ENCODE data around the gene RASA2.
A peak's percentile ranks its signal among the peaks of the same experiment; 100 is the strongest.

RASA2 gene, protein sequence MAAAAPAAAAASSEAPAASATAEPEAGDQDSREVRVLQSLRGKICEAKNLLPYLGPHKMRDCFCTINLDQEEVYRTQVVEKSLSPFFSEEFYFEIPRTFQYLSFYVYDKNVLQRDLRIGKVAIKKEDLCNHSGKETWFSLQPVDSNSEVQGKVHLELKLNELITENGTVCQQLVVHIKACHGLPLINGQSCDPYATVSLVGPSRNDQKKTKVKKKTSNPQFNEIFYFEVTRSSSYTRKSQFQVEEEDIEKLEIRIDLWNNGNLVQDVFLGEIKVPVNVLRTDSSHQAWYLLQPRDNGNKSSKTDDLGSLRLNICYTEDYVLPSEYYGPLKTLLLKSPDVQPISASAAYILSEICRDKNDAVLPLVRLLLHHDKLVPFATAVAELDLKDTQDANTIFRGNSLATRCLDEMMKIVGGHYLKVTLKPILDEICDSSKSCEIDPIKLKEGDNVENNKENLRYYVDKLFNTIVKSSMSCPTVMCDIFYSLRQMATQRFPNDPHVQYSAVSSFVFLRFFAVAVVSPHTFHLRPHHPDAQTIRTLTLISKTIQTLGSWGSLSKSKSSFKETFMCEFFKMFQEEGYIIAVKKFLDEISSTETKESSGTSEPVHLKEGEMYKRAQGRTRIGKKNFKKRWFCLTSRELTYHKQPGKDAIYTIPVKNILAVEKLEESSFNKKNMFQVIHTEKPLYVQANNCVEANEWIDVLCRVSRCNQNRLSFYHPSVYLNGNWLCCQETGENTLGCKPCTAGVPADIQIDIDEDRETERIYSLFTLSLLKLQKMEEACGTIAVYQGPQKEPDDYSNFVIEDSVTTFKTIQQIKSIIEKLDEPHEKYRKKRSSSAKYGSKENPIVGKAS

DNA sequence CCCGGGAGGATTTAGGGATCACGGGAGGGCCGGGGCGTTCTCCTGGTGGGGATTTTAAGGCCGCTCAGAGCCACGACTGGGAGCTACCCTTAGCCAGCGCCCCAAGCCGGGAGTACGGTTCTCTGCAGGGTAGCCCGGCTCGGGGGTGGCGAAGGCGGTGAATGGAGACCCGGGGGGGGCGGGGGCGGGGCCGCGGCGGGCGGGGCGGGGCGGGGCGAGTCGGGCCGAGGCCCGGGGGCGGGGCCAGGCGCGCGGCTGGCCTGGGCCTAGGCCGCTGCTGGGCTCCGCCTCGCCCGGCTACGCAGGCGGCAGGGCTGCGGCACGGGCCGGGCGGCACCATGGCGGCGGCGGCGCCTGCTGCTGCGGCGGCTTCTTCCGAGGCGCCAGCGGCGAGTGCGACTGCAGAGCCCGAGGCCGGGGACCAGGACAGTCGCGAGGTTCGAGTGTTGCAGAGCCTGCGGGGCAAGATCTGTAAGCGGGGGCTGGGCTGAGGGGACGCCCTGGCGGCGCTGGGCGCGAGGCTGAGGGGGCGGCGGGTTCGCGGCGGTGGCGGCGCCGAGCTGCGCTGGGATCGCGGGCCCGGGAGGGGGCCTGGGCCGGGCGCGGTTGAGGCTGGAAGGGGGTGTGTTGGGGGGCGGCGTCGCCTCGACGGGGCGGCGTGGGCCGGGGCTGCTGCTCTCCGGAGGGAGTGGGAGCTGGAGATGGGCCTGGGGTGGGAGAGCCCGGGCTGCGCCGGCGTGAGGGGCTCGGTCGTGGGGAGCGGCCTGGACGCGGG is at the start of gene RASA2:
TSS of gene RASA2 (plus strand) at position 282 of the 775 bp plus-strand sequence. CDS start at position 339, 57 bp downstream.
- peak in 1 of 2 experiments; percentile 16 for DNase-seq

DNA sequence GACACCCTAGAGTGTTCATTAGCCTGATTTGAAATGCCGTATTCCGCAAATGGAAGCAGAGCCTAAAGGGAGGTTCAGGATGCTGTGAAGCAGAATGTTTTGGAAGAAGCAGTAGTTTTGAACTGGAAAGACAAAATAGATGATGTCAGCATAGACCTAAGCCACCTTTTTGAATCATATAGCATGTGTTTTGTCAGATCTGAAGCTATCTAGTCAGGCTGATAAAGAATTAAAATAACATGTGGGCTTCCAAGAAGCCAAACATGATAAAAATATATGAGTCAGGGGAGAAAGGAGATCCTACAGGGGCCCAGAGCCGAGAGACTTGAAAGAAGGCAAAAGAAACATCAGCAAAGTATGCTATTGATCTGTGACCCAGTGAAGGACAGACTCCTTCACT is 47.2 kb upstream of the RASA2 start:
- DNase-seq, result no peak

DNA sequence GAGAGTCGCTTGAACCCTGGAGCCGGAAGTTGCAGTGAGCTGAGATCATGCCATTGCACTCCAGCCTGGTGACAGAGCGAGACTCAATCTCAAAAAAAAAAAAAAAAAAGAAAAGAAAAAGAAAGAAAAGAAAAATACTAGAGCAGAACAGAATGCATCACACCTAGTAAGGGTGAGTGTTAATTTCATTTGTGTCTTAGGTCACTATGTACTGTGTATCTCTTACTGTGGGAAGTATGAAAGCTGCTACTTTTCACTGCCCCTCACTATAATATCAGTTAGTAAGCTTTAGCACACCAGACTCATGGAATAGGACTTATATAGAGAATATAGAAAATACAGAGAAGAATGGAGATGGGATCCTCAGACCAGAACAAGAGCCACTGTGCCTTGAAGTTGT is 45.9 kb upstream of the RASA2 start:
- DNase-seq, result no peak

DNA sequence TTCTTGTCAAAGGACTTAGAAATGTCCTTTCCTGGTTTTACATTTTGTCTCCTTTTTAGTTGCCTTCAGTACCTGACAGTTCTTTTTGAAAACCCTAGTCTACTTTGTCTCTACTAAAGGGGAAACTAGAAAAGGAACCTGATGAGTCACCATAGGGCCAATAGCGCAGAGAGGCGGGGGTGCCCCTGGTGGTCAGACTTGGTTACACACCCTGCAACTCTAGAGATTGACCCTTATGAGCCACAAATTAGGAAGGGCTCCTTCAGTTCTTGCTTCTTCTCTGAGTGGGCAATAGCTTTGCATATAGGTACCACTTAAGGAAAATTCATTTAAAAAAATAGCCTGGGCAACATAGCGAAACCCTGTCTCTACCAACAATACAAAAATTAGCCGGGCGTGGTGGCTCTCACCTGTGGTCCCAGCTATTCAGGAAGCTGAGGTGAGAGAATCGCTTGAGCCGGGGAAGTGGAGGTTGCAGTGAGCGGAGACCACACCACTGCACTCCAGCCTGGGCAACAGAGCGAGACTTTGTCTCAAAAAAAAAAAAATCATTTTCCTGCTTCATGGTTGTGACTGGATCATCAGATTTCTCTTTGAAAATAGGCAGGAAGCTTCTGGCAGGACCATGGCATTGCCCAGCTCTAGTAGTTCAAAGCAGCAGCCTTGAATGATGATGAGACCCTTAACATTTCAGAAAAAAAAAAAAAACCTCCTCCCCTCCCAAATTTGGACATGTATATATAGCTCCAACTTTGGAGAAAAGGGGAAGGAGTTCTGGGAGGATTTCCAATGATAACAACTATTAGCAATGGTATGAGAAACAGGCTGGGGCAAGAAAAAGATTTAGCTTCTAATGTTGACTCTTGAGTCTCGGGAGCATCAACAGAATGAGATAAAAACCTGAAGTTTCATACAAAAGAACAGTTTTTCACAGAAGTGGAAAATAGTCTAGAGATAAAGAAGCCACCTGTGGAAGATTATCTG is 45.2 kb upstream of the RASA2 start:
- no peak for DNase-seq

DNA sequence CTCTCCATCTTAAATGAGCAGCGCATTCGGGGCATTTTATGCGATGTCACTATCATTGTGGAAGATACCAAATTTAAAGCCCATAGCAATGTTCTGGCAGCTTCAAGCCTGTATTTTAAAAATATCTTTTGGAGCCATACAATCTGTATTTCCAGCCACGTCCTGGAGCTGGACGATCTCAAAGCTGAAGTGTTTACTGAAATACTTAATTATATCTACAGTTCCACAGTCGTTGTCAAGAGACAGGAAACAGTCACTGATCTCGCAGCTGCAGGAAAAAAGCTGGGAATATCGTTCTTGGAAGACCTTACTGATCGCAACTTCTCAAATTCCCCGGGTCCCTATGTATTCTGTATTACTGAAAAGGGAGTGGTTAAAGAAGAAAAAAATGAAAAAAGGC is 44.4 kb upstream of the RASA2 start:
- no peak for DNase-seq

DNA sequence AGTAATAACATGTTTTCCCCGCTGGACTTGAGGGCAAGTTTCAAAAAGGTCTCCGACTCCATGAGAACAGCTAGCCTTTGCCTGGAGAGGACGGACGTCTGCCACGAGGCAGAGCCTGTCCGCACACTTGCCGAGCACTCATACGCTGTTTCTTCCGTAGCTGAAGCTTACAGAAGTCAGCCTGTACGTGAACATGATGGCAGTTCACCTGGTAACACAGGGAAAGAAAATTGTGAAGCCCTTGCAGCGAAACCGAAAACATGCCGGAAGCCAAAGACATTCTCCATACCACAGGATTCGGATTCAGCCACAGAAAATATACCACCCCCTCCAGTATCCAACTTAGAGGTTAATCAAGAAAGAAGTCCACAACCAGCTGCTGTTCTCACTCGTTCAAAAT is 43.9 kb upstream of the RASA2 start:
- no peak for DNase-seq

DNA sequence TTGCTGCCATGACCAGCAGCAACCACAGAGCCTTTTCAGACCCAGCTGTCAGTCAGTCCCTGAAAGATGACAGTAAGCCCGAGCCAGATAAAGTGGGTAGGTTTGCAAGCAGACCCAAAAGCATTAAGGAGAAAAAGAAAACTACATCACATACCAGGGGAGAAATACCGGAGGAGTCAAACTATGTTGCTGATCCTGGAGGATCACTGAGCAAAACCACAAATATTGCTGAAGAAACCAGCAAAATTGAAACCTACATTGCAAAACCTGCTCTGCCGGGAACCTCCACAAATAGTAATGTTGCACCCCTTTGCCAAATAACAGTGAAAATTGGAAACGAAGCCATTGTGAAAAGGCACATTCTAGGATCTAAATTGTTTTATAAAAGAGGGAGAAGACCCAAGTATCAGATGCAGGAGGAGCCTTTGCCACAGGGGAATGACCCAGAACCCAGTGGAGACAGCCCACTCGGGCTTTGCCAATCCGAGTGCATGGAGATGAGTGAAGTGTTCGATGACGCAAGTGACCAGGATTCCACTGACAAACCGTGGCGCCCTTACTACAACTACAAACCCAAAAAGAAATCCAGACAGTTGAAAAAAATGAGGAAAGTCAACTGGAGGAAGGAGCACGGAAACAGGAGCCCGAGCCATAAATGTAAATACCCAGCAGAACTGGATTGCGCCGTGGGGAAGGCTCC is 42.1 kb upstream of the RASA2 start:
- no peak for DNase-seq

DNA sequence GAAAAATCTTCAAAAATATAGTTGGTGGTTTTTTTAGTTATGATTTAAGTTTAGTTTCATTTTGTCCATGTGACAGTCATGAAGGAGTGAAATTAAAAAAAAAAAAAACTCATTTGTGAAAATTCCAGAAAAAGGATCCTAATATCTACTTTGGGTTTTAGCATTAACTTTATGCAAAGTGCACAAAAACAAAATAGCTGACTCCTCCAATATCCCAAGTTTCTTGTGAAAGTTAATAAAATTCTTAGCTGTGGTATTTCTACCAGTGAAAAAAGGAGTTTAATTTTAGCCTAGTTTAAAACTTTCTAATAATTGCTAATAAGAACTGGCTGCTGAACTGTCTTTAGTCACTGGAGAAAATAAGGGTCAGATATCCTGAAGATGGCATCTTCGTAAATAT is 40.8 kb upstream of the RASA2 start:
- no peak for DNase-seq

DNA sequence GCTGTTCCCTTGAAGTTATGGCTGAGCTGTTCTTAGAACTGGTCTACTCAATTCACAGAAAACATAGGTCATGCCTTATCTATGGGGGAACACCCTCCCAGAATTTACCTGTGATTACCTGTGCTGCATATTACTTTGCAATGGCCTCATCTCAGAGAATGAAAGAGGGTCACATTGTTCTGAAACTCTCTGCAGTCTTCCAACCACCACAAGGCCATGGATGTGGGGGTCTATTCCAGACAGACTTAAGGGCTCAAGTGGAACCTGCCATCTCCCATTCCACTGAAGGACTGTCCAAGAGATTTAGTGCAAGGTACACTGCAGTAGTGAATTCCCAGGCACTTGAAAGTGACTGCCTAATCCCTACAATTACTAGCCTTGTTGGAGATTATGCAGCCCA is 40.1 kb upstream of the RASA2 start:
- no peak for DNase-seq

DNA sequence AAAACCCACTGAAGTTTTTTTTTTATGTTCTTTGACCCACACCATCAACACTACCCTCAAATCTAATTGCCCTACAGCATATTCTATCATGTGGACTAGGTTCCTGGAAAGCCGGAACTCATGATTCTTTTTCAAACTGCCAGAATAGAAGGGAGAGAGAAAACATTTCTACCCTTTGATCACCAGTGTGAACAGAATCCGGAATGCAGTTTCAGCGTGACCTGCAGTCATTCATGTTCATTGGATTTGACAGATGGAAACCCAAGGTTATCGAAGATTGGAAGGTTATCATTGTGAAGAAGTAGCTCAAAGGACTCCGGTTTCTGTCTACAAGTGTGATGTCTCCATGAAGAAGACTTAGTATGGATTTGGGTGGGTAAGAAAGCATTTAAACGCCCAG is 39.4 kb upstream of the RASA2 start:
- no peak for DNase-seq

DNA sequence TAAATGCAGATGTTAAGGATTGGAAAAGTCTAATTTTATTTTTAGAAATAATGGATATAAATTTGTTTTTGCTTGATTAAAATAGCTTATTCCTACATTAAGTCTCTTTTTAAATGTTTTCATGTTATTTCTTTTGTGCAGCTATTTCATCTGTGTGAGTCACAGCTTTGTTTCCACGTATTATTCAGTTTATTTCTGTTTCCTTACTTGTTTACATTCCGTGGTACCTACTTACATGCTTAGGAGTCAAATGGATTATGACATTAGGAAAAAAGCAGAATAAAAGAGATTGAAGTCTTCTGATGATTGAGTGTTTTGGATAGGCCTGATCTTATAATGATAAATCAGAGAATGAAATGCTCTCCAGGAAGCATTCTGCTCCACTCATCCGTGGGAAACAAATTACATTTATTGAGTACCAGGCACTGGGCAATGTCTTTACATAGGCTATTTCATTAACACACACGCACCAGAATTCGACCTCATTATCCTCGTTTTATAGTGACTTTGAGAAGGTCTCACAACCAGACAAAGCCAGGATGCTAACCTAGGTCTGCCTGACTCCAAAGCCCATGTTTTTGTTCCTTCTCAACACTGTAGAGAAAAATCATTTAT is 38.1 kb upstream of the RASA2 start:
- DNase-seq, result no peak

DNA sequence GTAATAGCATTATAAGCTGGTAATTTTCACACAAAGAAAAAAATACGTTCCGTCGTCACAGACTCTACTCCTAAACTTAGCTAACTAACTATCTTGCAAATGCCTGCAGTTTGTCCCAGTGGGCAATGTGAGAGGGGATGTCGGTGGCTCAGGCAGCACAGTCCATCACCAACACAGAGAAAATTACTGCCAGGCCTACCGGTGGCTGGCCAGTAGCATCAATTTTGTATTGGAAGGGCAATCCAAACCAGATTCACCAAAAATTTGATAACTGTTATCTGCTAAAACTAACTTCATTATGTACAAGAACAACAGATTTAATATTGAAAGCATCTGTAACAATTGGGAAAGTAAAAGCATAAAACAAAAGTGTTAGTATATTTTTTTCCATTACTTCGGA is 37.4 kb upstream of the RASA2 start:
- no peak for DNase-seq

DNA sequence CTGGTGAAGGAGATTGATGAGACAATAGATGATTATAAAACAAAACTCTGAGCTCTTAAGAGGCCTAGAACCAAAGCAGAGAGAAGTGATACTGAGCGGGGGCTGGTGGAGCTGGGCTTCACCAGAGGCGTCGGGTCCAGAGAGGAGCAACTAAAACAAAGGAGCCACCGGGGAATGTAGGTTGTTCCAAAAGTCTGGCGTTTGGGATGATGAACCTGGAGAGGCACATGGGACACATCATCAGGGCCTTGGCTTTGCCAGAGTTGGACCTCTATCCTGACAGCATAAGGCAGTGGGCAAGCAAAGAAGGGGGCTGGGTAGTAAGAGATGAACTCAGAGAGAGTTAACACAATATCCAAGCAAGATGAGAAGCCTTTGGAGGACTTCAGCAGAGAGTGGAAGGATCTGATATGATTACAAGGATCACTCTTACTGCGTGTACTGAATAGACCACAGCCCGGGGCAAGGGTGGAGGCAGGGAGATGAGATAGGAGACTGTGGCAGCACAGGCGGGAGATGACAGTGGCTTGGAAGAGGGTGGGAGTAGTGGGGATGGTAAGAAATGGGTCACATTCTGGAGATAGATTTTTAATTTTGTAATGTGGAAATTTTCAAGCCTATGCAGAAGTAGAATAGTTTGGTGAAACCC is 36.0 kb upstream of the RASA2 start:
- DNase-seq, result no peak

DNA sequence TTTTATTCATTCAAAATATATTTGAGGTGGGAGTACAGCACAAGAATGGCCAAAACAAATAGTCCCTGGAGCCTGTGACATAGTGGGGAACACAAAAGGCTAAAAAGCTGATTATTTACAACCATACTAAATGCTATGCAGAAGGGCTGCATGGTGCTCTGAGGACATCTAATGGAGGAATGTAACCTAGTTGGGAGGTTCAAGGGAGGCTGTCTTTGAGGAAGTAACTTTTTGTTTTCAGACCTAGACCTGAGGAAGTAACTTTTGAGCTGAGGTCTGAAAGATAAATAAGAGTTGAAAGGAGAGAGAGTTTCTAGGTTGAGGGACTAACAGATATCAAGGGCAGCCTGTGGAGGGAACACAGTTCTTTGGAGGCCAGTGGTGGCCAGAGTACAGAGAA is 34.8 kb upstream of the RASA2 start:
- no peak for DNase-seq

DNA sequence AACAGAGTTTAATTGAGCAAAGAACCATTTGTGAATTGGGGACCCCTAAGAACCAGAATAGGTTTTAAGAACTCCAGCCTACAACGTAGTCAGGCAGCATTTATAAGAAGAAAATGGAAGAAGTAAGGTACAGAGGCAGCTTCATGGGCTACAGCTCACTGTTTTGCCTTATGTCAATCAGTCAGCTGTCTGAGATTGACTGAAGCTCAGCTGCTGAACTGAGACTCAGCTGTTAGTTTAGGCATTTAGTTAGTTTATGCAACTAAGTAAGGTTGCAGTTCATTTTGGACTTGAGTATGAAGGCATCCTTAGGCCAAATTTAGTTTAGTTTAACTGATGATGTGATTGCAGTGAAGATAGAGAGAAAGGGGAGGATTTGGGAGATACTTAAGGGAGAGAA is 34.1 kb upstream of the RASA2 start:
- no peak for DNase-seq

DNA sequence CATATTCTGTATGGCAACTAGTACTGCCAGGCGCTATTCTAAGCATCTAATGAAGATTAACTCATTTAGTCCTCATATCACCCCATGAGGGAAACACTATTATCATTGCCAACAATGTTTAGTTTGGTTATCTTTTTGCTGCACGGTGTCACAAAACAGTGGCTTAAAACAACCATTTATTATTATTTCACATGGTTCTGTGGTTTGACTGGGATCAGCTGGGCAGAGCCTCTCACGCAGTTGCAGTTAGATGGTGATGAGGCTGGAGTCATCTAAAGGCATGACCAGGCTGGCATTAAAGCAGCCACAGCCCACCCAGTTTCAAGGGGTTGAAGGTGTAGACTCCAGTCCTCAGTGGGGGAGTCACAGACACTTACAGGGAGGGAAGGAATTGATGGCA is 32.8 kb upstream of the RASA2 start:
- no peak for DNase-seq

DNA sequence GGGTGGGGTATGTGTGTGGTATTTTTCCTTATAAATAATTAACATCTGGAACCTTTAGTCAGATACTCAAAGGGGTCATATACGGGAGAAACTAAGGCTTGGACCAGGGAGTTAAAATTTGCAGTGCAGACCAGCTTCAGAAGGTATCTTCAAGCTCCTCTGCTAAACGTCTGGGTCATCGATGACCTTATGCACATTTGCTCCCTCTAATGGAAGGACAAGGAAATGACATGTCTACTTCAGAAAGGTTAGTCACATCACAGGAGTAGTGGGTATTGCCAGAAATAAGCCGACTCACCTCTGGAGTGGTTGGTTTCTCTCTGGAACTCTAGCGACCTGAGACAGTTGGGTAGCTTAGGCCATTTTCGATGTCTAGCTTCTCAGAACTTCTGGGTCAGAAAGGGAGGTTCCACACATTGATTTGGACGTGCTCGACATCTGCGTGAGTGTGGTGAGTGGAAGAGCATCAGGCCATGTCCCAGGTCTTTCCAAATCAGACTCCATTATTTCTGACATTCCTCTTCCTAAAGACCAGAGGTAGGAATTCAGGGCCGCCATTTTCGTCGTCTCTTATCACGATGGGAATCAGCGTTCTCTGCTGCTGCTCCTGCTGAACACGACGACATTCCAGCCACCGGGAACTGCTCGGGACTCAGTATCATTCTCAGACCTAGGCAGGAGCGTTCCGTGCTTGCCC is 31.8 kb upstream of the RASA2 start:
- DNase-seq, result peak; percentile 6 to 33

DNA sequence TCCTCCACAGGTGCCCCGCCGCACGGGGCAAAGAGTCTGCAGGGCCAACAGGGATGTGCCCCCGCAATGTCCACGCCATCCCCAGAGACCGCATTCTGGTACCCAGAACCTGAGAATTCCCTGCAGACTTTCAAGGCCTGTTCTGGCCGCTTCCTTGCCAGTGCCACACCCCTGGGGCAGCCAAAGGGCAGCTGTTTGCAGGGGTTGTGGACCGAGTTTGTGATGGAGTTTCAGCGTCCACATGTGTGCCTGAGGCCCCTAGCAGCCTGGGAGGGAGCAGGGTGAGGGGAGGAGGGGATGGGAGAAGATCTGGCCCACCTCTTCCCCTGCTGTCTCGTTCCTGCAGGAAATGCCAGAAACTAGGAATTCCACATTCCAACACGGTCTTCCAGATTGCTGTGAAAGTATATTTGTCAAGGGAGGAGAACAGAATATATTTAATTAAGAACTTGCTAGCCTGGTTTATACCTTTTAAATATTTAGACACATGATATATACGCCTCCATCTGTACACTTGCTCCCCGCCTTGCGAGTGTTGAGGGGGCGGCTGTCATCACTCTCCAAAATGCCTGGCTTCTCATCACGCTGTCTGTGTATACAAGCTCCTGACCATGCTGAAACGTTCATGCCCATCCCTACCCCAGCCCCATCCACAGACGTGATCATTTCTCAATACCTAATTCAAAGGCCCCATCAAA is 31.1 kb upstream of the RASA2 start:
- DNase-seq, result no peak

DNA sequence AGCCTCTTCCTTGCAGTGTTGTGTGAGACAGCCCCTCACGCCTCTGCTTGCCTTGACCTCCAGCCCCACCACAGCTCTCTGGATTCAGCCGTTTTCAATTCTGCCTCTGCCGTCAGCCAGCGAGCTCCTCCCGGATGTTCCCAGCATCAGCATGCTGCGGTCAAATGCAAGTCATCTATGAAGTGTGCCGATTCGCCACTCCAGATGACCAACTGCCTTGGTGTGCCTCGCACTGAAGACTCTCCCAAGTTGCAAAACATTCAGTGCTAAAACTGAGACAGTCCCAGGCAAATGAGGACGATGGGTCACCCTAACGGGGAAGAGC is 30.6 kb upstream of the RASA2 start:
- no peak for DNase-seq

Measured in cerebellar nuclear complex (tissue), 1 donor.